ENCODE measurements around the gene PTCSC3.

- TF ChIP-seq CTCF (IDR thresholded peaks at IDR 0.05), result no peak
- no peak for TF ChIP-seq POLR2AphosphoS5 (IDR thresholded peaks at IDR 0.05; ENCODE audit: low read depth, low read length)
- TF ChIP-seq REST (IDR thresholded peaks at IDR 0.05; ENCODE audit: insufficient read depth in 1 of 2, low read depth in 2 of 2, low read length in 1 of 2), result no peak
Measured at GRCh38 chr14:36163451-36163850, 13.1 kb downstream of the PTCSC3 start.

Data from Panc1 (cell line).